BE2C (cell line): Measurements from ENCODE around the gene BRI3.

Source experiments
- DNase-seq: peaks from one replicate; pipeline ENCODE4 v3.0.0-alpha.2; 2020
- H3K27me3 ChIP-seq: fragments of 250-450 bp; sonication (Bioruptor Pico); 2 replicates; pipeline ENCODE4 v1.5.1; 2020; ENCODE audit warnings: mild to moderate bottlenecking
- H3K36me3 ChIP-seq: fragments of 250-450 bp; sonication (Bioruptor Pico); 2 replicates; pipeline ENCODE4 v1.5.1; 2020; ENCODE audit warnings: mild to moderate bottlenecking
- H3K4me1 ChIP-seq: fragments of 250-450 bp; sonication (Bioruptor Pico); 2 replicates; pipeline ENCODE4 v1.5.1; 2020
- H3K4me3 ChIP-seq: 2 replicates; pipeline ENCODE4 v1.5.1; 2011; ENCODE audit warnings: low read depth, low read length
- H3K9me3 ChIP-seq: fragments of 250-450 bp; sonication (Bioruptor Pico); 2 replicates; pipeline ENCODE4 v1.5.1; 2020
- CTCF ChIP-seq: IDR thresholded peaks from 2 replicates; pipeline ENCODE4 v1.5.1; 2012; ENCODE audit warnings: mild to moderate bottlenecking, low read depth, low read length

BRI3 gene

GRCh38 chr7:98276241-98276761 is 5.2 kb upstream of the BRI3 start:
- H3K36me3 ChIP-seq = no peaks in the 10 kb centered on the region
- H3K4me3 ChIP-seq = no peak overlapping the region
- no peak for DNase-seq
- TF ChIP-seq CTCF = no peak
- no peaks in the 10 kb centered on the region for H3K27me3 ChIP-seq
- H3K4me1 ChIP-seq = peaks cover 5% of the 10 kb centered on the region
- no peaks in the 10 kb centered on the region for H3K9me3 ChIP-seq

GRCh38 chr7:98278408-98278807 is 3.1 kb upstream of the BRI3 start:
- Histone ChIP-seq H3K9me3 (no peaks in the 10 kb centered on the region), H3K4me1 (peaks cover 5% of the 10 kb centered on the region), H3K4me3 (no peak overlapping the region), H3K27me3 (no peaks in the 10 kb centered on the region), H3K36me3 (peaks cover 3% of the 10 kb centered on the region; the same call in 1 of the 2 replicates)
- TF ChIP-seq CTCF = no peak
- no peak for DNase-seq

- no peaks in the 10 kb centered on the region for H3K9me3 ChIP-seq
- H3K4me1 ChIP-seq = peaks cover 8% of the 10 kb centered on the region
- H3K27me3 ChIP-seq = no peaks in the 10 kb centered on the region
- H3K4me3 ChIP-seq = no peak overlapping the region
- no peak for TF ChIP-seq CTCF
- DNase-seq = peak; percentile 44
- H3K36me3 ChIP-seq = peaks cover 3% of the 10 kb centered on the region; the same call in 1 of the 2 replicates
Measured at GRCh38 chr7:98278936-98279335, 2.5 kb upstream of the BRI3 start.

GRCh38 chr7:98280296-98280695 is 1.2 kb upstream of the BRI3 start:
- H3K27me3 ChIP-seq = no peaks in the 10 kb centered on the region
- H3K36me3 ChIP-seq = peaks cover 3% of the 10 kb centered on the region; the same call in 1 of the 2 replicates
- no peak overlapping the region; the same call in 1 of the 2 replicates for H3K4me3 ChIP-seq
- peaks cover 12% of the 10 kb centered on the region for H3K4me1 ChIP-seq
- H3K9me3 ChIP-seq = no peaks in the 10 kb centered on the region
- DNase-seq = no peak
- no peak for TF ChIP-seq CTCF

GRCh38 chr7:98281757-98282606 is 496 bp downstream of the BRI3 start:
- DNase-seq = no peak
- H3K27me3 ChIP-seq = no peaks in the 10 kb centered on the region

More at GRCh38 chr7:98281757-98282606, 496 bp downstream of the BRI3 start:
- H3K4me3 ChIP-seq = peak overlapping the region; percentile 75
- H3K4me1 ChIP-seq = peaks cover 12% of the 10 kb centered on the region
- H3K36me3 ChIP-seq = peaks cover 3% of the 10 kb centered on the region; the same call in 1 of the 2 replicates
- H3K9me3 ChIP-seq = no peaks in the 10 kb centered on the region
- TF ChIP-seq CTCF = no peak
